Fibroblast of the conjunctiva (primary cell): ENCODE measurements around the gene INO80B.
"Not testable (repeated sequence)": the region's sequence is repeated elsewhere in the genome, so short reads cannot be mapped to it uniquely, and the experiment has no call there.

Experiments
- DNase-seq: peaks from one replicate; pipeline ENCODE4 v3.0.0-alpha.2; 2010; ENCODE audit warnings: low read depth

Gene INO80B

DNA sequence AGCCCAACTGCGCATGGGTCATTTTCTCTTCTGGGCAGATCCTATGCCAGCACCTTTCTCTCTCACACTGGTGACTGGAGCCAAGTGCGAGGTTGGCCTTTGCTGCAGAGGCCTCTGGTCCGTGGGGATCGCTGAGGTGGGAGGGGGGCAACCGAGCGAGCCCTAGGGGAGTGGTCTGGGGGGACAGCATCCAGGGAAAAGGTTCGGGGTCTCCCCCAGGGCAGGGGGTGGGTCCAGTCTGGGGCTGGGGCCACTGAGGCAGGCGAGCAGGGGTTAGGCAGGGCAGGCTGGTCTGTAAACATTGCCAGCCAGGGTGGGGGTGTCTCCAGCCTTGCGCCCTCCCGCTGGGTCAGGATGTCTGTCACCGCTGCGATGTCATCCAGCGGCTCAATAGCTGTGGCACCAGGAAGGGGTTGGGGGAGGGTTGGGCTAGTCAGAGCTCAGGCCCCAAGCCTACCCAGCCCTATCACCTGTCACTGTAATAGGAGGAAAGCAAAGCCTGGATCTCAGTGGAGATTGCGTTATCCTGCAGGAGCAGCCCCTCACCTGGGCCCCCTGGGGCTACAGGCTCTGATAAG lies 28.6 kb upstream of the INO80B start:
- no peak for DNase-seq

DNA sequence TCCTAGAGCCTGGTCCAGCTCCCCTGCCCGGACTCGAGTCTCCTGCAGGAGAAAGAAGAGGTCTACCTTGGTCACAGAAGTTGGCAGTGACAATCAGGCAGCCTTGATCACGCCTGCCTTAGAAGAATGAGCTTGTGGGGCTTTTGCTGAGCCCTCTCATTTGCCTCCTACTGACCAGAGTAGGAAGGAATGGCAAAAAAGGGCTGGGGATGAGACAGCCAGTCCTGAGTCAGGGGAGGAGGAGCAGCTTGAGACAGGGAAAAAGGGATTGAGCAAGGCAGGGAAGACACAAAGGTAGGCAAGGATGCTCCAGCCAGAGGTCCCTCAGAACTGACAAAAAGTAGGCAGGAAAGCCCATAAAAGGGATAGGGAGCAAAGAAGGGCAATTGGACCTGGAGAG lies 27.3 kb upstream of the INO80B start:
- no peak for DNase-seq

DNA sequence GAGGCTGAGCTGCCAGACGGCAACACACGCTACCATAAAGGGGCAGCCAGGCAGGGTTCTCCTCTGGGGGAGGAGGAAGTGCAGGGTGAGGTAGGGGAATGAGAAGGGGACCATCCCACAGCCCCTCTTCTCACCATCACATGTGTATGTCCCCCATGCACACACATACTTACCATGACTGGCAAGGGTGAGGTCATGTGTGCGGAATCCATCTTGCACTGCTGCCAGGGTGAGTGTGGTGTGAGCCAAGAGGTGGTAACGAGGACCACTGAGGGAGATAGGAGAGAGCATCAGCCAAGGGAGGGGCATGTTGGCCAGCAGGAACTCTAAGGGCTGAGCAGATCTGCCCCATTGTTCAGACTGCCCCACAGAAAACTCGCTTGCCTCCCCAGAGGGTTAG lies 26.2 kb upstream of the INO80B start:
- no peak for DNase-seq

GRCh38 chr2:74429487-74430451 lies 25.1 kb upstream of the INO80B start:
- DNase-seq, result no peak

DNA sequence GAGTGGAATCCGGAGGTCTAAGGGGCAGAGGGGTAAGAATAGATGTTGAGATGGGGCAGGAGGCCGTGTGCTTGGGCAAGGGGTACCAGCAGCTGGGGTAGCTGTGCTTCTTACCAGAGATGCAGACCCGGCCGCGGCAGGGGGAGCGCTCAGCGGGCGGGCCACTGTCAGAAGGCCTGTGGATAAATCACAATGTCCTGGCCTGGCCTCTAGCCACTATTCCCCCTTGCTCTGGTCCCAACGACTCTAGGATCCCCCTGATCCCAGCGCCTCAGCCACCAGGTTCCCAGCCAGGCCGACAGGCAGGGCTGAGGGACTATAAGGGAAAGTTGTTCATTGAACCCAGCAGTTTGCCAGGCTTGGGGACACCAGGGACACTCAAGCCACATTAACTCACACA lies 24.4 kb upstream of the INO80B start:
- DNase-seq, result no peak

DNA sequence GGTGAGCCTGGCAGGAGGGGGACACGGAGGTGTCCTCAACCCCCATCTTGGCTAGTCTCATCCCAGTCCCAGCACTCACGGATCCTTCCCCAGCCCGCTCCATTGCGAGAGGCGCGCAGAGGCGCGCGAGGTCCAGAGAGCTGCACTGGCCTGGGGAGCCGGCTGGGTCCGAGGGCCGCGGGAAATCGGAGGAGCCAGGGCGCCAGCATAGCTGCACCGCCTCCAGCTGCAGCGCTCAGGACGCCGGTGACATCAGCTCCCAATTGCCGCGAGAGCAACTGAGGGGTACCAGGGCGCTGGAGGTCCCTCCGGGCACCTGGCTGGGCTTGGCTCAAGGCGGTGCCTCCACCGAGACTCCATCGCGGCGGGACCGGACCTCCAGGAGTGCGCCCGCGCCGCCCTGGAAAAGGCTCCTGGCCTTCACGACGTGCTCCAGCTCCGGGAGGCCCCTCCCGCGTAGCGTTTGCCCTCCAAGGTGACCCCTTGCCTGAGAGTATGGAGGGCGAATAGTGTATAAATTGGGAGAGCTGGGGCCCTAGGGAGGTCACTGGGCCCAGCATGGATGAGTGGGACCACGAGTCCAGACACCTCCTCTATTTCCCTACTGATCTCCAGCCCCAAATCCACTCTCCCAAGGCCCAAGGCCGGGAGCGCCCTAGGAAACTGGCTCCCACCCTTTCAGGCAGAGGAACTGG lies 18.6 kb upstream of the INO80B start:
- DNase-seq, result no peak

GRCh38 chr2:74436848-74437695 lies 17.8 kb upstream of the INO80B start:
- no peak for DNase-seq

- DNase-seq, result no peak
Measured at GRCh38 chr2:74438248-74438647, 16.6 kb upstream of the INO80B start.

GRCh38 chr2:74439373-74439772 lies 15.5 kb upstream of the INO80B start:
- DNase-seq, result no peak

GRCh38 chr2:74439803-74440377 lies 15.0 kb upstream of the INO80B start:
- DNase-seq, result no peak

DNA sequence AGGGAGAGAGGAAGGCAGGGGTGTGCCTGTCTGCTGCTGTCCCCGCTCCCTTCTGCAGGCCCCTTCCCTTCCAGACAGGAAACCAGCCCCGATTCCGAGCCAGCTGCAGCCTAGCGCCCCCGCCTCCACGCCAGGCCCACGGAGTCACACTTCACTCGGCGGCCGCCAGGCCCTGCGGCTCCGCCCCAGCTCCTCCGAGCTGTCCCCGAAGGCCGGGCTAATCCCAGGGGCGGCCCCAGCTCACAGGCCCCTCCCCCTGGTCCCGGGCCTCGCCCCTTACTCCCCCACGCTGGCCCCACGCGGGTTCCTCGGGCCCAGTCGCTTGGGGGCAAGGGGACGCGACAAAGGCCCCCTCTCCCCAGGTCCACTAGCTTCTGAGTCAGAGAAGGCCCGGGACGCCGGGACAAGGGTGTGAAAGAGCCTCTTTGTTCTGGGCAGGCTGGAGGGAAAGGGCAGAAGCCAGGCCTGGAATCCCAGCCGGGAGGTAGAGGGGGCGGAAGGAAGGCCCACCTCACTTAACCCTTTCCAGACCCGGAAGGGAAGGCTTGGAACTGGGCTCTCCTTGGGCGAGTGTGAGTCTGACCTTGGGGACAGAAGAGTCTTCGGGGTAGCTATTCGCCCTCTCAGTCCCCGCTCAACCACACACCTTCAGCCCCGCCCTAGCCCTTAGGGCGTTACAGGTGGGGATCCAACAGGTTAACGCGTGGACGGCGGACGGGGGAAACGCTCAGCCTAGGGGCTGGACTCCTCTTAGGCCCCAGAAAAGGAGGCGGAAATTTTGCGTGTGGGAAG lies 14.3 kb upstream of the INO80B start:
- no peak for DNase-seq

DNA sequence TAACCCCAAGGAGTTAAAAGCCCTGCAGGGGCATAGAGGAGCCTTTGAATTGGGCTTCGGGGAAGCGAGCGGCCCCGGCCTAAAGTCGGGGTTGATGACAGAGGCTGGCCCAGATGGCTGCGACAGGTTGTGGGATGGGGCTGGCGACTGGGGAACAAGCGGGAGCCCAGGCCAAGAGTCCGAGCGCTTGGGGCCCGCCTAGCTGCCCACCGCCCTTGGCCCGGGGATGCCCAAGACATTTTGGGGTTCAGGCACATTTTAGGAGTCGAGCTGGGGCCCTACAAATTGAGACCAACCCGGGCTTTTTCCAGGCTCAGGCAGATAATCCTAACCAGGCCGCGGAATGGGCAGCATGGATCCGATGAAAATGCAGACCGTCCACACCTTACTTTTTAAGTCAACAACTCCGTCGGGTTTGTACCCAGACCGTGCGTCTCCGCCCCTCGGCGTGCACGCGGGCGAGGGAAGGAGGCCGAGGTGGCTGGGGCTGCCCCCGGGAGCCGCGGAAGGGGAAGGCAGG lies 13.7 kb upstream of the INO80B start:
- no peak for DNase-seq

DNA sequence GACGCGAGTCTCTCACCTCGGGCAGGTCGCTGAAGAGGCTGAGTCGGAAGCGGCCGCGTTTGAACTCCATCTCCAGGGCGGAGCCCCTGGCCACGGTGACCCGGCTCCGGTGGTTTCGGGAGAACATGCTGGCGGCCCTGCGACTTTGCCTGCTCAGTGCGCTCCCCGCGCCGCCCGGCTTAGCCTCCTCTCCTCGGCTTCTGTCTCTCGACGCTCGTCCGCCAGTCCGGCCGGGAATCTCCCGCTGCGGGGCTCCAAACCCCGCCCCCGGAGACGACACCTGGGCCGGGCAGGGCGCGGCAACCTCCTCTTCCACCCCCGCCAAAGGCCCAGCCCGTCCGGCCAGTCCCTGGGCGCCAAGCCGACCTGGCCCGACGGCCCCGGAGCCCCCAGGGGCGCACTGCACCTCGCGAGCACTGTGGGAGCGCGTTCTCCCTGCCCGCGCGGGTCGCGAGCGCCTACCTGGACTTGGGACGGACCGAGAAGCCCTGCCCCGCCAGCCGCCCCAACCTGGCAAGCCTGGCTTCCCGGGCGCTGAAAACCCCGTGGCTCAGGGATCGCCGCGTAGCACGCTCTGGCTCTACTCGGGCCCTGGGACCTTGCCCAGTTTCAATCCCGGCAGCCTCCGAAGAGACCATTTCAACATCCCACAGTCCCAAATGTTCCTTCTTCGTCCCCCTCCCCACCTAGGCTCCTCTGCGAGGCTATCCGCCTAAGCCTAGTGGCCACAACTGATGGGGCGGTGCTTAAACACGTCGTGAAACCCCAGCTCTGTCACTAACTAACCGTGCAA lies 13.0 kb upstream of the INO80B start, which contains the start of gene RTKN:
Gene RTKN (minus strand): TSS at position 248 of the 793 bp plus-strand sequence. CDS start 121 bp downstream, at position 127.
- no peak for DNase-seq

- DNase-seq, result not testable (repeated sequence)
Measured at GRCh38 chr2:74442483-74443297, 12.2 kb upstream of the INO80B start.

DNA sequence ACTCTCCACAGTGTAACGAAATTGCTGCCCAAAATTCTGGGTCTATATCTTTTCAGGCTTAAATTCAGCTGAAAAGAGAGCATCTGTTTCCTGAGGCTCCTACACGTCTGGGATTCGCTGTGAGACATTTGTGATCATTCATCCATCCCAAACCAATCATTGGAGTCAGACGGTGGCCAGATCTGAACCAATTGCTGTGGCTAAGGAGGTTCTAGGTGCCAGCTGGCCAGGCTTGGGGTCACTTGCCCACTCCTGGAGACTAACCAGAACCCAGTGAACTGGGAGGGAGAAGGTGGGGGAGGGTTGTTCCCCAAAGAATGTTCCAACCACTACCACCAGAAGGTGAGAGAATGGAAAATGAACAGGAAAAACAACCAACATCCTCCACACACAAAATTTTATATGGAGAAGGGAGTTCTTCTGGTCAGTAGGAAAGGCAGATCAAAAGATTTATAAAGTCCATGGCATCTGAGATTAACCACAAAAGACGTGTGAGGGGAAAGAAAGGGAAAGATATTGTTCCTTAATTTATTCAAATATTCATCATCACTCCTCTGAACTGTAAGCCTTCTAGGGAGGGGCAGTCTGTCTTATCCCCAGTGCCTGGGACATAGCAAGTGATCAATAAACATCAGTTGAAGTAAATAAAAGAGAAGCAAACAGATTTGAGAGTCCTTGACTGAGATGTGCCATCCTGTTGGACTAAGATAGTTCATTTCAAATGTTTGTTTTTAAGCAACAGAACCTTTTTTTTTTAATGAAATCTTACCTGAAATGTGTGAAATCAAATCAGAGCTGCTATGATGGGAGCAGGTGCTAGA lies 10.2 kb upstream of the INO80B start:
- no peak for DNase-seq

DNA sequence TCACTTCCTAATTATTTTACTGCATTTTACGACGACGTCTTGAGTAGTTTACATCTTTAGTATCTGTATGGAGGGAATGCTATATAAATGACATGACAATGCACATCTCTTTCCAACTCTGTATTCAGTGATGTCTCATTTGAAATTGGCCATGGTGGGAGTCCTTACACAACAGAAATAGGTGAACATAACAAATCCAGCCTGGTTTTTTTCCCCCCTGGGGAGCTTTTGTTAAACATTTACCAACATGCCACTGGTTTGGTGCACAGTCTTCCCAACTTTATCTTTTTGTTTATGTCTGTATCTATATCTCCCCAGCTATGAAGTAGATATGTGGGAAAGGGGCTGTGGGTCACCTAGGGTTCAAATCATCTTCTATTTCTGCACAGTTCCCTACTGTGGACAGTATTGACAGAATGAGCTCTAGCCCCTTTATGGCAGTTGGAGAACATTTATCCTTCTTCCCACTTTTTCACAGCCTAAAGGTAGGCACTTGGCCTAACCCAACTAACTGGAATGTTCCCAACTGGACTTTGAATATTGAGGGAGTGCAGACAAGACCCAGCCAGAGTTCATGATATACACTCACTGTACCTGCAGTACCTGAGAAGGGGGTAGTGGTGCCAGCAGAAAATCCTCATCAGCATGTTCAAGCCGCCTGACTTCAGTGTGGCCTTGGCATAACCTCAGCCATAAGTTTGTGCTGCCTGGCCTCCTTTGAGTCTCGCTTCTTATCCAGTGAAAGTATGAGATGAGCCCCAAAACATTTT lies 7.5 kb upstream of the INO80B start:
- no peak for DNase-seq

DNA sequence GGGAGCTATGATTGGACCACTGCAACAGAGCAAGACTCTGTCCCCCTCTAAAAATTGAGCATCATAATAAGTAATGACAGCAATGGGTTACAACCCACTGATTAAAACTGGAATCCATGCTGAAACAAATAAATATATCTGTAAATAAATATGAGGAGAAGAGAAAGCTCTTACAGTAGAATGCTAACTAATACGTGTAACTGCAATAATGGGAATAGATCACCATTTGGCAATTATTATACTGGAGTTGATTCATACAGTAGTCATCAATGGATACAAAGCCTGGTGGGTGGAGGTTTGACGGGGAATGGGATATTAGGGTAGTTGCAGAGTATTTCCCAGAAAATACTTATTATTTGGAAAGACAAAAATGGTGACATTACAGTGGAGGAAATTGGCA lies 6.1 kb upstream of the INO80B start:
- DNase-seq, result no peak
